Body of pancreas (tissue), 4 donors: ENCODE data around the gene HDAC8. TPM values are rescaled to one million over a fixed set of nuclear protein-coding genes. Genes with fewer than 3 reads are reported as not detected.

Experiments
- ATAC-seq: fragments of 150-250 bp; one replicate; pipeline ENCODE4 v1.9.1; 2016
- DNase-seq, 4 donors: peaks; one replicate each; pipeline ENCODE4 v3.0.0-alpha.2; 2019
- H3K27ac ChIP-seq, 4 donors: fragments of 200-600 bp; sonication (generic); 1 replicate in 3 of 4; 2 replicates in 1 of 4; pipeline versions ENCODE4 v1.5.1 to v1.6.1; 2016 to 2019; ENCODE audit warnings: mild to moderate bottlenecking in 1 of 4, mixed read lengths in 1 of 4, moderate library complexity in 1 of 4
- H3K27me3 ChIP-seq, 2 donors: fragments of 200-600 bp; sonication (generic); one replicate each; pipeline ENCODE4 v1.6.0; 2016; ENCODE audit warnings: mild to moderate bottlenecking in 1 of 2
- H3K36me3 ChIP-seq, 2 donors: fragments of 200-600 bp; sonication (generic); replicated peaks in 1 of 2; 2 replicates each; pipeline ENCODE4 v1.5.1; 2016; ENCODE audit warnings: low read depth in 2 of 2; ENCODE audit not compliant: insufficient read depth in 1 of 2
- H3K4me1 ChIP-seq: fragments of 200-600 bp; sonication (generic); one replicate; pipeline ENCODE4 v1.6.0; 2016
- H3K4me3 ChIP-seq, 2 donors: fragments of 200-600 bp; sonication (generic); 1 replicate in 1 of 2; 2 replicates in 1 of 2; pipeline ENCODE4 v1.5.1; 2016 to 2019
- H3K9me3 ChIP-seq, 3 donors: fragments of 200-600 bp; sonication (generic); 1 replicate in 2 of 3; 2 replicates in 1 of 3; pipeline ENCODE4 v1.5.1; 2016
- CTCF ChIP-seq, 7 experiments: fragments of 450-650 bp in 4 of 7; fragments of 200-600 bp in 3 of 7; sonication (generic) in 3 of 7; IDR thresholded peaks; one replicate each; pipeline ENCODE4 v1.5.1; 2016 to 2019; ENCODE audit warnings: antibody characterized with exemption in 7 of 7
- POLR2A ChIP-seq, 3 donors: fragments of 450-650 bp; IDR thresholded peaks; one replicate each; pipeline ENCODE4 v1.6.1; 2016; ENCODE audit warnings: antibody characterized with exemption in 3 of 3, mild to moderate bottlenecking in 2 of 3
- WGBS, 2 donors: methylation state at CpG; one replicate each; pipeline ENCODE4 v1.1.5; 2017; 5-methylcytosine and 5-hydroxymethylcytosine counted together
- intact Hi-C: fragments of 100-400 bp; cut with DNase I; formaldehyde crosslinking; loops from one replicate; pipeline ENCODE4 v1.15.1; 2023
- total RNA-seq, 2 donors: library from RNA; depleted of rRNA; stranded (reverse); fragments of >200 nt; gene quantifications; one replicate each; pipeline ENCODE4 v1.1.0, GENCODE V29; 2016

HDAC8 gene
- total RNA-seq = 10 to 100 TPM; 16.2 to 25.9 TPM

- Histone ChIP-seq H3K27ac (peak within 1 kb of the TSS in 3 of 4 donors; percentile 49 to 77 (median 62)), H3K36me3 (no peaks in the 10 kb centered on the region), H3K4me1 (peaks cover 6% of the 10 kb centered on the region), H3K9me3 (no peaks in the 10 kb centered on the region), H3K27me3 (no peaks in the 10 kb centered on the region), H3K4me3 (peak within 1 kb of the TSS; percentile 14 to 50)
- ATAC-seq (peak; percentile 86), DNase-seq (peak; percentile 58 to 73 (median 68))
- intact Hi-C loops = no loop called here
- WGBS, 2 donors = 0 to 1% methylated on average over 19 to 22 of the region's 36 CpGs
- TF ChIP-seq POLR2A (IDR thresholded peaks at IDR 0.05) = peak in 1 of 3 donors; percentile 31
- TF ChIP-seq CTCF (IDR thresholded peaks at IDR 0.05) = no peak
These were observed at the start of gene HDAC8 for GRCh38 chrX:72572248-72573157. HDAC8 (minus strand) TSS chrX:72572843; CDS start chrX:72572761, 82 bp downstream.

GRCh38 chrX:72621625-72622485, 49.2 kb upstream of the HDAC8 start:
- ATAC-seq = no peak

GRCh38 chrX:72621163-72621562, 48.5 kb upstream of the HDAC8 start:
- no peaks in the 10 kb centered on the region for H3K9me3 ChIP-seq
- 11 to 42% methylated on average over 1 of the region's 1 CpG for WGBS, 2 donors
- TF ChIP-seq POLR2A (IDR thresholded peaks at IDR 0.05) = no peak
- no peak for TF ChIP-seq CTCF (IDR thresholded peaks at IDR 0.05)
- H3K27me3 ChIP-seq = no peaks in the 10 kb centered on the region
- H3K4me3 ChIP-seq = no peak overlapping the region
- H3K27ac ChIP-seq = peak overlapping the region; percentile 80 to 94 (median 92)
- DNase-seq (peak in 3 of 4 donors; percentile 11 to 22 (median 16)), ATAC-seq (peak; percentile 45)
- no peaks in the 10 kb centered on the region for H3K36me3 ChIP-seq
- intact Hi-C loops = no loop called here
- H3K4me1 ChIP-seq = peaks cover 20% of the 10 kb centered on the region

More at GRCh38 chrX:72621625-72622485, 49.2 kb upstream of the HDAC8 start:
- H3K27me3 ChIP-seq = no peaks in the 10 kb centered on the region
- WGBS, 2 donors = 68 to 80% methylated on average over 4 of the region's 4 CpGs
- no peak for DNase-seq
- H3K4me3 ChIP-seq = no peak overlapping the region
- intact Hi-C loops = no loop called here
- peak overlapping the region; percentile 80 to 94 (median 92) for H3K27ac ChIP-seq
- TF ChIP-seq CTCF (IDR thresholded peaks at IDR 0.05) (no peak), POLR2A (IDR thresholded peaks at IDR 0.05) (no peak)
- H3K36me3 ChIP-seq = no peaks in the 10 kb centered on the region
- peaks cover 20% of the 10 kb centered on the region for H3K4me1 ChIP-seq
- no peaks in the 10 kb centered on the region for H3K9me3 ChIP-seq

GRCh38 chrX:72620550-72621145, 48.0 kb upstream of the HDAC8 start:
- WGBS, 2 donors = 25 to 32% methylated on average over 6 to 9 of the region's 9 CpGs
- H3K4me3 ChIP-seq = no peak overlapping the region
- H3K27me3 ChIP-seq = no peaks in the 10 kb centered on the region
- intact Hi-C loops = no loop called here
- no peak for TF ChIP-seq CTCF (IDR thresholded peaks at IDR 0.05)
- peak; percentile 43 to 69 (median 67) for TF ChIP-seq POLR2A (IDR thresholded peaks at IDR 0.05)
- H3K4me1 ChIP-seq = peaks cover 20% of the 10 kb centered on the region
- DNase-seq (peak; percentile 83 to 93 (median 90)), ATAC-seq (peak; percentile 97)
- H3K9me3 ChIP-seq = no peaks in the 10 kb centered on the region
- peak overlapping the region; percentile 80 to 94 (median 92) for H3K27ac ChIP-seq
- no peaks in the 10 kb centered on the region for H3K36me3 ChIP-seq
